Measurements from ENCODE around the gene ARMC7. TPM values are rescaled to one million over a fixed set of nuclear protein-coding genes. Genes with fewer than 3 reads are reported as not detected.
"Not testable (repeated sequence)": the region's sequence is repeated elsewhere in the genome, so short reads cannot be mapped to it uniquely, and the experiment has no call there.

ARMC7 gene
- total RNA-seq, 1 donor from 2014 or later, result 10.1 TPM

GRCh38 chr17:75130059-75130631, 20.4 kb downstream of the ARMC7 start:
- no peaks in the 10 kb centered on the region for H3K9me3 Mint-ChIP-seq
- no peak for DNase-seq (ENCODE audit: low spot score)
- peak overlapping the region; percentile 81 for H3K27ac Mint-ChIP-seq
- H3K36me3 Mint-ChIP-seq (ENCODE audit: low read depth), result peaks cover 23% of the 10 kb centered on the region
- H3K27me3 Mint-ChIP-seq (ENCODE audit: low read depth), result no peaks in the 10 kb centered on the region
- H3K4me3 Mint-ChIP-seq (ENCODE audit: low read depth), result peak overlapping the region; percentile 88
- intact Hi-C loops (cut with micrococcal nuclease), result loop anchor here (10.0 kb wide), 1 partner anchor 55 kb away; the partner anchor contains the start of gene SUMO2
- H3K4me1 Mint-ChIP-seq (ENCODE audit: low read depth), result peaks cover 19% of the 10 kb centered on the region

- Mint-ChIP-seq H3K27ac (peak overlapping the region; percentile 81), H3K36me3 (ENCODE audit: low read depth) (peaks cover 25% of the 10 kb centered on the region), H3K4me3 (ENCODE audit: low read depth) (peak overlapping the region; percentile 88), H3K4me1 (ENCODE audit: low read depth) (peaks cover 16% of the 10 kb centered on the region), H3K27me3 (ENCODE audit: low read depth) (no peaks in the 10 kb centered on the region), H3K9me3 (no peaks in the 10 kb centered on the region)
- intact Hi-C loops (cut with micrococcal nuclease), result loop anchor here (1.0 to 10.0 kb wide), 2 partner anchors 24 to 54 kb away; partner anchors contain the start of genes JPT1 and SUMO2
- DNase-seq (ENCODE audit: low spot score), result peak; percentile 26
Measured at GRCh38 chr17:75130632-75131277, 21.0 kb downstream of the ARMC7 start.

GRCh38 chr17:75131278-75132017, 21.7 kb downstream of the ARMC7 start, which contains the start of gene NT5C:
TSS of gene NT5C (minus strand) at chr17:75131742. CDS start at chr17:75131707, 35 bp downstream.
- H3K27ac Mint-ChIP-seq, result peak within 1 kb of the TSS; percentile 83
- no peaks in the 10 kb centered on the region for H3K9me3 Mint-ChIP-seq
- H3K4me3 Mint-ChIP-seq (ENCODE audit: low read depth), result peak within 1 kb of the TSS; percentile 88
- intact Hi-C loops (cut with micrococcal nuclease), result loop anchor here (1.0 to 10.0 kb wide), 2 partner anchors 23 to 53 kb away; partner anchors contain the start of genes JPT1 and SUMO2
- H3K27me3 Mint-ChIP-seq (ENCODE audit: low read depth), result no peaks in the 10 kb centered on the region
- peaks cover 9% of the 10 kb centered on the region for H3K4me1 Mint-ChIP-seq (ENCODE audit: low read depth)
- peak; percentile 67 for DNase-seq (ENCODE audit: low spot score)
- peaks cover 30% of the 10 kb centered on the region for H3K36me3 Mint-ChIP-seq (ENCODE audit: low read depth)

GRCh38 chr17:75132018-75133000, 22.5 kb downstream of the ARMC7 start:
- not testable (repeated sequence) for H3K4me1 Mint-ChIP-seq (ENCODE audit: low read depth); H3K9me3 Mint-ChIP-seq; H3K27me3 Mint-ChIP-seq (ENCODE audit: low read depth); DNase-seq (ENCODE audit: low spot score)
- Mint-ChIP-seq H3K4me3 (ENCODE audit: low read depth) (peak overlapping the region; percentile 85), H3K36me3 (ENCODE audit: low read depth) (peaks cover 36% of the 10 kb centered on the region), H3K27ac (peak overlapping the region; percentile 83)
- intact Hi-C loops (cut with micrococcal nuclease), result loop anchor here (10.0 kb wide), 1 partner anchor 52 kb away; the partner anchor contains the start of gene SUMO2

- peaks cover 9% of the 10 kb centered on the region for H3K4me1 Mint-ChIP-seq (ENCODE audit: low read depth)
- no peaks in the 10 kb centered on the region for H3K9me3 Mint-ChIP-seq
- DNase-seq (ENCODE audit: low spot score), result no peak
- intact Hi-C loops (cut with micrococcal nuclease), result loop anchor here (10.0 kb wide), 1 partner anchor 52 kb away; the partner anchor contains the start of gene SUMO2
- no peaks in the 10 kb centered on the region for H3K27me3 Mint-ChIP-seq (ENCODE audit: low read depth)
- no peak overlapping the region for H3K27ac Mint-ChIP-seq
- H3K36me3 Mint-ChIP-seq (ENCODE audit: low read depth), result peaks cover 36% of the 10 kb centered on the region
- peak overlapping the region; percentile 2 for H3K4me3 Mint-ChIP-seq (ENCODE audit: low read depth)
Measured at GRCh38 chr17:75133001-75133400, 23.2 kb downstream of the ARMC7 start.

GRCh38 chr17:75133607-75134347, 24.0 kb downstream of the ARMC7 start:
- H3K27me3 Mint-ChIP-seq (ENCODE audit: low read depth); H3K27ac Mint-ChIP-seq; DNase-seq (ENCODE audit: low spot score); H3K9me3 Mint-ChIP-seq; H3K4me3 Mint-ChIP-seq (ENCODE audit: low read depth); H3K4me1 Mint-ChIP-seq (ENCODE audit: low read depth): not testable (repeated sequence)
- intact Hi-C loops (cut with micrococcal nuclease), result loop anchor here (10.0 kb wide), 1 partner anchor 51 kb away; the partner anchor contains the start of gene SUMO2
- peaks cover 38% of the 10 kb centered on the region for H3K36me3 Mint-ChIP-seq (ENCODE audit: low read depth)

GRCh38 chr17:75135452-75135851, 25.7 kb downstream of the ARMC7 start:
- peak overlapping the region; percentile 46 for H3K27ac Mint-ChIP-seq
- H3K4me3 Mint-ChIP-seq (ENCODE audit: low read depth), result no peak overlapping the region
- DNase-seq (ENCODE audit: low spot score), result no peak
- peaks cover 5% of the 10 kb centered on the region for H3K4me1 Mint-ChIP-seq (ENCODE audit: low read depth)
- H3K9me3 Mint-ChIP-seq, result no peaks in the 10 kb centered on the region
- H3K36me3 Mint-ChIP-seq (ENCODE audit: low read depth), result peaks cover 38% of the 10 kb centered on the region
- intact Hi-C loops (cut with micrococcal nuclease), result loop anchor here (10.0 kb wide), 1 partner anchor 49 kb away; the partner anchor contains the start of gene SUMO2
- no peaks in the 10 kb centered on the region for H3K27me3 Mint-ChIP-seq (ENCODE audit: low read depth)

- H3K4me1 Mint-ChIP-seq (ENCODE audit: low read depth), result peaks cover 5% of the 10 kb centered on the region
- H3K36me3 Mint-ChIP-seq (ENCODE audit: low read depth), result peaks cover 41% of the 10 kb centered on the region
- no peak for DNase-seq (ENCODE audit: low spot score)
- no peak overlapping the region for H3K4me3 Mint-ChIP-seq (ENCODE audit: low read depth)
- H3K27me3 Mint-ChIP-seq (ENCODE audit: low read depth), result no peaks in the 10 kb centered on the region
- peak overlapping the region; percentile 39 for H3K27ac Mint-ChIP-seq
- intact Hi-C loops (cut with micrococcal nuclease), result loop anchor here (10.0 kb wide), 1 partner anchor 49 kb away; the partner anchor contains the start of gene SUMO2
- no peaks in the 10 kb centered on the region for H3K9me3 Mint-ChIP-seq
Measured at GRCh38 chr17:75135946-75136345, 26.2 kb downstream of the ARMC7 start.

GRCh38 chr17:75137762-75138161, 28.0 kb downstream of the ARMC7 start:
- not testable (repeated sequence) for H3K27ac Mint-ChIP-seq; DNase-seq (ENCODE audit: low spot score); H3K4me3 Mint-ChIP-seq (ENCODE audit: low read depth); H3K9me3 Mint-ChIP-seq; H3K27me3 Mint-ChIP-seq (ENCODE audit: low read depth); H3K4me1 Mint-ChIP-seq (ENCODE audit: low read depth)
- intact Hi-C loops (cut with micrococcal nuclease), result loop anchor here (10.0 kb wide), 1 partner anchor 47 kb away; the partner anchor contains the start of gene SUMO2
- H3K36me3 Mint-ChIP-seq (ENCODE audit: low read depth), result peaks cover 54% of the 10 kb centered on the region

- intact Hi-C loops (cut with micrococcal nuclease), result loop anchor here (10.0 kb wide), 1 partner anchor 46 kb away; the partner anchor contains the start of gene SUMO2
- Mint-ChIP-seq H3K4me1 (ENCODE audit: low read depth) (peaks cover 7% of the 10 kb centered on the region), H3K36me3 (ENCODE audit: low read depth) (peaks cover 59% of the 10 kb centered on the region), H3K27me3 (ENCODE audit: low read depth) (no peaks in the 10 kb centered on the region), H3K27ac (no peak overlapping the region), H3K9me3 (no peaks in the 10 kb centered on the region), H3K4me3 (ENCODE audit: low read depth) (no peak overlapping the region)
- DNase-seq (ENCODE audit: low spot score), result no peak
Measured at GRCh38 chr17:75138519-75138918, 28.8 kb downstream of the ARMC7 start.

- Mint-ChIP-seq H3K27me3 (ENCODE audit: low read depth) (no peaks in the 10 kb centered on the region), H3K9me3 (no peaks in the 10 kb centered on the region), H3K36me3 (ENCODE audit: low read depth) (peaks cover 68% of the 10 kb centered on the region), H3K4me3 (ENCODE audit: low read depth) (no peak overlapping the region), H3K27ac (no peak overlapping the region), H3K4me1 (ENCODE audit: low read depth) (peaks cover 13% of the 10 kb centered on the region)
- intact Hi-C loops (cut with micrococcal nuclease), result no loop called here
- no peak for DNase-seq (ENCODE audit: low spot score)
Measured at GRCh38 chr17:75142236-75142971, 32.6 kb downstream of the ARMC7 start.

All from activated T-helper 2 cell treated with anti-CD3 and anti-CD28 coated beads, Interferon-gamma antibody, Interleukin-2, Interleukin-4, amounts not matched to agents 10 μg/mL and 5 μg/mL and 100 μg/mL, durations not matched to agents 14 hours and 24 hours and 36 hours (primary cell).